Measurements from ENCODE around the gene SOWAHA.

GRCh38 chr5:132776938-132777208 is 36.2 kb upstream of the SOWAHA start:
- TF ChIP-seq CTCF (IDR thresholded peaks at IDR 0.05; ENCODE audit: low read length), result no peak
- no peak for TF ChIP-seq EZH2 (optimal IDR thresholded peaks at IDR 0.05; ENCODE audit: low read depth, low read length)
- TF ChIP-seq EZH2phosphoT487 (IDR thresholded peaks at IDR 0.05; ENCODE audit: low read length), result no peak
